Islet precursor cell (in vitro differentiated cells): ENCODE data around the gene ZNF438.
"Not testable (repeated sequence)": the region's sequence is repeated elsewhere in the genome, so short reads cannot be mapped to it uniquely, and the experiment has no call there.

Experiments used
- DNase-seq: peaks from one replicate; pipeline ENCODE4 v3.0.0-alpha.2; 2018

ZNF438 gene

GRCh38 chr10:30980951-30981616, 50.6 kb downstream of the ZNF438 start:
- no peak for DNase-seq

- no peak for DNase-seq
Observed at GRCh38 chr10:30979956-30980355, 51.7 kb downstream of the ZNF438 start.

- no peak for DNase-seq
Observed at GRCh38 chr10:30978843-30979242, 52.8 kb downstream of the ZNF438 start.

GRCh38 chr10:30977385-30977784, 54.3 kb downstream of the ZNF438 start:
- DNase-seq, result no peak

- no peak for DNase-seq
Observed at GRCh38 chr10:30974773-30975415, 56.8 kb downstream of the ZNF438 start.

- DNase-seq, result no peak
Observed at GRCh38 chr10:30974355-30974754, 57.3 kb downstream of the ZNF438 start.

GRCh38 chr10:30973737-30974136, 57.9 kb downstream of the ZNF438 start:
- no peak for DNase-seq

GRCh38 chr10:30970760-30971460, 60.8 kb downstream of the ZNF438 start:
- no peak for DNase-seq

GRCh38 chr10:30968711-30969110, 63.0 kb downstream of the ZNF438 start:
- DNase-seq, result no peak

GRCh38 chr10:30967650-30968410, 63.8 kb downstream of the ZNF438 start:
- DNase-seq, result no peak

- DNase-seq, result no peak
Observed at GRCh38 chr10:30963992-30964930, 67.4 kb downstream of the ZNF438 start.

GRCh38 chr10:30962522-30962921, 69.1 kb downstream of the ZNF438 start:
- no peak for DNase-seq

- no peak for DNase-seq
Observed at GRCh38 chr10:30959836-30960210, 71.8 kb downstream of the ZNF438 start.

GRCh38 chr10:30949218-30949617, 82.4 kb downstream of the ZNF438 start:
- DNase-seq, result not testable (repeated sequence)

GRCh38 chr10:30944005-30944404, 87.7 kb downstream of the ZNF438 start:
- DNase-seq, result no peak

GRCh38 chr10:30943451-30943850, 88.2 kb downstream of the ZNF438 start:
- no peak for DNase-seq

GRCh38 chr10:30940256-30940655, 91.4 kb downstream of the ZNF438 start:
- DNase-seq, result no peak

- DNase-seq, result no peak
Observed at GRCh38 chr10:30939643-30940251, 91.9 kb downstream of the ZNF438 start.

- no peak for DNase-seq
Observed at GRCh38 chr10:30935078-30935477, 96.6 kb downstream of the ZNF438 start.

- no peak for DNase-seq
Observed at GRCh38 chr10:30931094-30931493, 100.6 kb downstream of the ZNF438 start.

- no peak for DNase-seq
Observed at GRCh38 chr10:30929901-30930520, 101.7 kb downstream of the ZNF438 start.
